ENCODE results near the gene PSORS1C2.
"Not testable (repeated sequence)": the region's sequence is repeated elsewhere in the genome, so short reads cannot be mapped to it uniquely, and the experiment has no call there.

DNA sequence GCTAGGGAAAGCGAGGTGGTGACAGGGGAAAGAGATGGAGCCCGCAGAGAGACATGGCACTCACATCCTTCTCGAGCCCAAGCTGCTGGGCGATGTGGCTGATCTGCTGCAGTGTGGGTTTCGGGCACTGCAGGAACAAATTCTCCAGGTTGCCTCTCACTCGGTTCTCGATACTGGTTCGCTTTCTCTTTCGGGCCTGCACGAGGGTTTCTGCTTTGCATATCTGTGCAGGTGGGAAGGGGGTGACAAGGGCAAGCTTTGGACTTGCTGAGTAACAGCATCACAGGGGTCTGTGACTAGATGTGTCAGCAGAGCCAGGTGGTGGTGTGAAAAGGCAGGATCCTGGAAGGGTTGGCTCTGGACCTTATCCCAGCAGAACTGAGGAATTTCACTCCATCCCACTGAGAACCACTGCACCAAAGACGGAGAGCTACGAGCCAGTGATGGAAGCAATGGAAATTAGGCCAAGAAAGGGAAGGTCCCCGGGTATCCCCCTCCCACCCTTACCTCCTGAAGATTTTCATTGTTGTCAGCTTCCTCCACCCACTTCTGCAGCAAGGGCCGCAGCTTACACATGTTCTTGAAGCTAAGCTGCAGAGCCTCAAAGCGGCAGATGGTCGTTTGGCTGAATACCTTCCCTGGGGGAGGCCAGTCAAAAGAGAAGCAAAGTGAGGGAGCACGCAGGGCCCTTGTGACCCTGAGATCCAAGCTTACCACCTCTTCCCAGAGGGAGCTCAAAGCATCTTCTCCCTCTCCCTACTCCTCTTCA, 26.4 kb upstream of the PSORS1C2 start:
- not testable (repeated sequence) for TF ChIP-seq EZH2 (IDR thresholded peaks at IDR 0.05); POLR2AphosphoS5 (IDR thresholded peaks at IDR 0.05; ENCODE audit: borderline replicate concordance, low read depth, low read length)
